ENCODE measurements around the gene PPARA.

DNA sequence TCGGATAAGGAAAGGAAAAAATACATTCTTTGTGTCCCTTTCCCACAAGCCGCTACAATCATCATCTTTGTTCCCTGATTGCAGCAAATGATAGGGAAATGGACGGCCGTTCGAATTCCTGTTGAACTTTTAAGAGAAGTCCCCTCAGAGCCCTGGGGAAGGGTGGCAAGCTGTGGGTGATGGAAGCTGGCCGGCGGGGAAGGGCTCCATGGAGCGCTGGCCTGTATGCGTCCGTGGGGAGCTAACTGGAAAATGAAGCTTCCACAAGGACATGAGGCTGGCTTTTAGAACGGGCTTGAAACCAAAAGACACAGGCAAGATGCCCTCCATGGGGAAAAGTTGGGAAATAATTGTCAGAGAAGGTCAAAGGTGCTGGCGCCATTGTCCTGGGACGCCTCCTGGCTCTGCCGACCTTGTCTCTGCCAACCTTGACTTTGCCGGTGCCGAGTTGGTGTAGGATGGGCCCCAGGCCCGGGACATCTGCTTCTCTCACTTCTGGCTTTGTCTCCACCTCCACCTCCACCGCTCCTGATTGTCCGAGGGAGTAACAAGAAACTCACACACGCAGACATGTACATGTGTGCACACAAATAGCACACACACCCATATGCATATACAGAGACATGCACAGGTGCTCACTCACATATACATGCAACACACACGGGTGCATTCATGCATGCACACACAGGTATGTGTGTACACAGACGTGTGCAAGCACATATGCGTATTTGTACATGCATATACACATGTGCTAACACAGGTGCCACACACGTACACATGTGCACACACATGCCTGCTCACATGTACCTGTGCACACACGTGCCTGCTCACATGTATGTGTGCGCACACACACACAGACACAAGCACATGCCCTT, 14.5 kb upstream of the PPARA start:
- TF ChIP-seq, protein P1, sequence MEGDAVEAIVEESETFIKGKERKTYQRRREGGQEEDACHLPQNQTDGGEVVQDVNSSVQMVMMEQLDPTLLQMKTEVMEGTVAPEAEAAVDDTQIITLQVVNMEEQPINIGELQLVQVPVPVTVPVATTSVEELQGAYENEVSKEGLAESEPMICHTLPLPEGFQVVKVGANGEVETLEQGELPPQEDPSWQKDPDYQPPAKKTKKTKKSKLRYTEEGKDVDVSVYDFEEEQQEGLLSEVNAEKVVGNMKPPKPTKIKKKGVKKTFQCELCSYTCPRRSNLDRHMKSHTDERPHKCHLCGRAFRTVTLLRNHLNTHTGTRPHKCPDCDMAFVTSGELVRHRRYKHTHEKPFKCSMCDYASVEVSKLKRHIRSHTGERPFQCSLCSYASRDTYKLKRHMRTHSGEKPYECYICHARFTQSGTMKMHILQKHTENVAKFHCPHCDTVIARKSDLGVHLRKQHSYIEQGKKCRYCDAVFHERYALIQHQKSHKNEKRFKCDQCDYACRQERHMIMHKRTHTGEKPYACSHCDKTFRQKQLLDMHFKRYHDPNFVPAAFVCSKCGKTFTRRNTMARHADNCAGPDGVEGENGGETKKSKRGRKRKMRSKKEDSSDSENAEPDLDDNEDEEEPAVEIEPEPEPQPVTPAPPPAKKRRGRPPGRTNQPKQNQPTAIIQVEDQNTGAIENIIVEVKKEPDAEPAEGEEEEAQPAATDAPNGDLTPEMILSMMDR (IDR thresholded peaks at IDR 0.05) = no peak
- no peak for TF ChIP-seq POLR2A (IDR thresholded peaks at IDR 0.05)
